SU-DHL-6 (cell line): Measurements from ENCODE around the gene LHFPL3.

ENCODE experiments used
- CTCF ChIP-seq: fragments of 200-600 bp; sonication (generic); IDR thresholded peaks from one replicate; pipeline ENCODE4 v1.5.1; 2017; ENCODE audit warnings: antibody characterized with exemption, mild to moderate bottlenecking, low read length, moderate library complexity; ENCODE audit not compliant: insufficient read depth, poor library complexity, severe bottlenecking
- EZH2phosphoT487 ChIP-seq: fragments of 200-600 bp; sonication (generic), shearing (Covaris generic); conservative IDR thresholded peaks from 2 replicates; pipeline ENCODE4 v1.6.1; 2018; ENCODE audit warnings: mild to moderate bottlenecking, antibody characterized with exemption, low read length, moderate library complexity, mixed read lengths

GRCh38 chr7:104807671-104808070 lies 479.3 kb downstream of the LHFPL3 start:
- TF ChIP-seq CTCF = no peak
- no peak for TF ChIP-seq EZH2phosphoT487
